ENCODE measurements around the gene EGR2.

- no peak for TF ChIP-seq CTCF (conservative IDR thresholded peaks at IDR 0.05 in 1 of 2, IDR thresholded peaks at IDR 0.05 in 1 of 2; ENCODE audit: extremely low read depth in 1 of 2, insufficient read depth in 1 of 2, low read depth in 1 of 2, low read length in 2 of 2)
- TF ChIP-seq EZH2 (IDR thresholded peaks at IDR 0.05; ENCODE audit: borderline replicate concordance, low read length): no peak
These were observed 45.3 kb upstream of the EGR2 start for GRCh38 chr10:62861507-62861906.
